ENCODE data around the gene CDC20.

Gene CDC20

DNA sequence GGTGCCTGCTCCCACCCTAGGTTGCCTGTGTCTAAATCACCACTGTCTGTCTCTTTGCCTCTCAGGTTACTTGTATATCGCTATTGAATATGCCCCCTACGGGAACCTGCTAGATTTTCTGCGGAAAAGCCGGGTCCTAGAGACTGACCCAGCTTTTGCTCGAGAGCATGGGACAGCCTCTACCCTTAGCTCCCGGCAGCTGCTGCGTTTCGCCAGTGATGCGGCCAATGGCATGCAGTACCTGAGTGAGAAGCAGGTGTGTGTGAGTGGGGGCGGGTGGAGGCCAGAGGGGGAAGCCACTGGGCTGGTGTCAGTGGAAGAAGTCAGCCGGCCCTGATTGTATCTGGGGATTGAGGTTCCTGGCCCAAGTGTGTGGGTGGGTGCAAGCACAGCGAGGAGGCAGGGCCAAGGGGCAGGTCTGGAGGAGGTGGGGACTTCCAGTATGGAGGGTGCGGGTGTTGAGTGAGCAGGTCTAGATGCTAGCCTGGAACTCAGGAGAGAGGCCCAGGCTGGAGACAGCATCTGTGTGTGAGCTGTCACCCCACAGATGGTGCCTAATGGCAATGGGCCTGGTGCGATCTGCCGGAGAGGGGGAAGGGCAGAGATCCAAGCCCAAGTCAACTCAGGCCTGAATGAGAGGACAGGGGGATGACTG lies 40.8 kb upstream of the CDC20 start:
- Histone ChIP-seq H3K27me3 (ENCODE audit: low read depth, low read length) (no peaks in the 10 kb centered on the region), H3K4me1 (ENCODE audit: control insufficient read depth in 1 of 2, insufficient read depth in 2 of 2, low read length in 2 of 2) (no peaks in the 10 kb centered on the region), H3K9me3 (ENCODE audit: control insufficient read depth in 1 of 2, low read length in 2 of 2) (no peaks in the 10 kb centered on the region), H3K36me3 (ENCODE audit: control insufficient read depth in 1 of 2, insufficient read depth in 2 of 2, low read length in 2 of 2) (no peaks in the 10 kb centered on the region), H3K27ac (ENCODE audit: low read length) (no peak overlapping the region), H3K4me3 (ENCODE audit: low read depth in 1 of 2, low read length in 2 of 2) (no peak overlapping the region)

DNA sequence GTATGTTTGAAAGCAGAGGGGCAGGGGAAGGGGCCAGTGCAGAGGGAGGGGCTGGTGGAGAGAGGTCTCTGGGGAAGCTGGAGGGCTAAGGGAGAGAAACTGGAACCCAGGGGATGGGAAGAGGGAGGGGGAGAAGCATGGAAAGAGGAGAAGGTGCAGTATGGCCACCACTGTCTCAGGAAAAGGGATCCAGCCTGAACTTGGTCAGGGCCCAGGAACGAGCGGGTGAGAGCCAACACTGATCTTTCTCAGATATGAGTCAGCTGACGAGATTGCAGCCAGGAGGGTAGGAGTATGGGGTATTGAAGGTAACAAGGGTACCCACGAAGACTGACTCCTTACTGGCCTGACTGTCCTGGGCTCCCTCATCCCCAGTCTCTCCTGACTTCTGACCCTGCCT lies 40.0 kb upstream of the CDC20 start:
- no peaks in the 10 kb centered on the region for H3K9me3 ChIP-seq (ENCODE audit: control insufficient read depth in 1 of 2, low read length in 2 of 2)
- H3K36me3 ChIP-seq (ENCODE audit: control insufficient read depth in 1 of 2, insufficient read depth in 2 of 2, low read length in 2 of 2): no peaks in the 10 kb centered on the region
- no peaks in the 10 kb centered on the region for H3K4me1 ChIP-seq (ENCODE audit: control insufficient read depth in 1 of 2, insufficient read depth in 2 of 2, low read length in 2 of 2)
- H3K4me3 ChIP-seq (ENCODE audit: low read depth in 1 of 2, low read length in 2 of 2): no peak overlapping the region
- no peak overlapping the region for H3K27ac ChIP-seq (ENCODE audit: low read length)
- H3K27me3 ChIP-seq (ENCODE audit: low read depth, low read length): no peaks in the 10 kb centered on the region

DNA sequence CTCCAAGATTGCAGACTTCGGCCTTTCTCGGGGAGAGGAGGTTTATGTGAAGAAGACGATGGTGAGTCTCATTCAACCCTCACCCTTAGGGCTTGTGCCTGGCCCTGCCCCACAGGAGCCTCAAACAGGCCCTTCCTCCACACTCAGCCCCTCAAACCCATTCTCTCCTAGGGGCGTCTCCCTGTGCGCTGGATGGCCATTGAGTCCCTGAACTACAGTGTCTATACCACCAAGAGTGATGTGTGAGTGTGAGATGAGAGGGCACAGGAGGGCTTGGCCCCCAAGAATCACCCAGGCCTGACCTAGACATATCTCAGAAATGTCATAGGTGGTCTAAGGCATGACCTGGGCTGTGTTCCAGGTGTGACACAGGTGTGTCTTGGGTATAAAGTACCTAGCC lies 39.5 kb upstream of the CDC20 start:
- Histone ChIP-seq H3K36me3 (ENCODE audit: control insufficient read depth in 1 of 2, insufficient read depth in 2 of 2, low read length in 2 of 2) (no peaks in the 10 kb centered on the region), H3K4me1 (ENCODE audit: control insufficient read depth in 1 of 2, insufficient read depth in 2 of 2, low read length in 2 of 2) (no peaks in the 10 kb centered on the region), H3K27me3 (ENCODE audit: low read depth, low read length) (no peaks in the 10 kb centered on the region), H3K4me3 (ENCODE audit: low read depth in 1 of 2, low read length in 2 of 2) (no peak overlapping the region), H3K9me3 (ENCODE audit: control insufficient read depth in 1 of 2, low read length in 2 of 2) (no peaks in the 10 kb centered on the region), H3K27ac (ENCODE audit: low read length) (no peak overlapping the region)

DNA sequence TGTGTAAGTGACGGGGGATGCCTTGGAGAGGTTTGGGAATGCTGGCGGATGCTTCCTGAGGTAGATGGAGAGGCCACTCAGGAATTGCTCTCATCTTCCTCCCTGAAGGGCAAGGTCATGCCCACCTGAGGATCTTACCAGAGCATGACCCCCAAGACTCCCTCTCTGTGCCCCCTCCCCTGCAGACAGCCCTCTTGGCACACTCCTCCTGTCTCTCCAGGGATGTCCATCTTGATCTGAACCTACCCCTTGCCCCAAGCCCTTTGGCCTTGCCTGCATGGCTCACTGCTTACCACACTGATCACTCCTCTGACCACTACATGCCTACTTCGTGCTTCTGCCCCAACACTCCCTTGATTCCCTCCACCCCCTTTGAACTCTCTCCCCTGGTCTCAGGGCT lies 39.0 kb upstream of the CDC20 start:
- Histone ChIP-seq H3K27me3 (ENCODE audit: low read depth, low read length) (no peaks in the 10 kb centered on the region), H3K4me1 (ENCODE audit: control insufficient read depth in 1 of 2, insufficient read depth in 2 of 2, low read length in 2 of 2) (no peaks in the 10 kb centered on the region), H3K9me3 (ENCODE audit: control insufficient read depth in 1 of 2, low read length in 2 of 2) (no peaks in the 10 kb centered on the region), H3K4me3 (ENCODE audit: low read depth in 1 of 2, low read length in 2 of 2) (no peak overlapping the region), H3K27ac (ENCODE audit: low read length) (no peak overlapping the region), H3K36me3 (ENCODE audit: control insufficient read depth in 1 of 2, insufficient read depth in 2 of 2, low read length in 2 of 2) (no peaks in the 10 kb centered on the region)

DNA sequence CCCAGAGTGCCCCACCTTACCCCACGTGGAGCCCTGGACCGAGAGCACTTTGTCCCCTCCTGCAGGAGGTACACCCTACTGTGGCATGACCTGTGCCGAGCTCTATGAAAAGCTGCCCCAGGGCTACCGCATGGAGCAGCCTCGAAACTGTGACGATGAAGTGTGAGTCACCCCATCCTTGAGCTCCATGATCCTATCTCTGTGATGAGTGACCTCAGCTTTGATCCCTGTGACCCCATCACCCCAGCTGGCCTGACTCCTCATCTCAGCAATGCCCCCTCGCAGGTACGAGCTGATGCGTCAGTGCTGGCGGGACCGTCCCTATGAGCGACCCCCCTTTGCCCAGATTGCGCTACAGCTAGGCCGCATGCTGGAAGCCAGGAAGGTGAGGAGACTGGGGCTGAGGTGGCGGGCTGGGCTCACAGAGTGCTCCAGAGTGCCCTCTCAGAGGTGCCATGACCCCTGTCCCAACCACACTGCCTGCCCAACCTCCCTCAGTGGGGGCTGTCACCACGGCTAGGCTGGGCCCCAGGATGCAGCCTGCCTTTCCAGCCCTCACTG lies 37.4 kb upstream of the CDC20 start:
- Histone ChIP-seq H3K27ac (ENCODE audit: low read length) (no peak overlapping the region), H3K9me3 (ENCODE audit: control insufficient read depth in 1 of 2, low read length in 2 of 2) (peaks cover 0 to 4% of the 10 kb centered on the region in 2 donors), H3K36me3 (ENCODE audit: control insufficient read depth in 1 of 2, insufficient read depth in 2 of 2, low read length in 2 of 2) (no peaks in the 10 kb centered on the region), H3K4me1 (ENCODE audit: control insufficient read depth in 1 of 2, insufficient read depth in 2 of 2, low read length in 2 of 2) (no peaks in the 10 kb centered on the region), H3K27me3 (ENCODE audit: low read depth, low read length) (no peaks in the 10 kb centered on the region), H3K4me3 (ENCODE audit: low read depth in 1 of 2, low read length in 2 of 2) (no peak overlapping the region)

DNA sequence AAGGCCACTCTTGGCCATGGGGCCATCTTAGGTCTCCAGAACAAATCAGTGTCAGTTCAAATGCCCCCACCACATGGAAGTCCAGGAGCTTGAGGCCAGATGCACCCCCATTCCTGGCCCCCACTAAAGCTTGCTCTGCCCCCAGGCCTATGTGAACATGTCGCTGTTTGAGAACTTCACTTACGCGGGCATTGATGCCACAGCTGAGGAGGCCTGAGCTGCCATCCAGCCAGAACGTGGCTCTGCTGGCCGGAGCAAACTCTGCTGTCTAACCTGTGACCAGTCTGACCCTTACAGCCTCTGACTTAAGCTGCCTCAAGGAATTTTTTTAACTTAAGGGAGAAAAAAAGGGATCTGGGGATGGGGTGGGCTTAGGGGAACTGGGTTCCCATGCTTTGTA lies 36.3 kb upstream of the CDC20 start:
- no peaks in the 10 kb centered on the region for H3K4me1 ChIP-seq (ENCODE audit: control insufficient read depth in 1 of 2, insufficient read depth in 2 of 2, low read length in 2 of 2)
- peaks cover 0 to 4% of the 10 kb centered on the region in 2 donors for H3K9me3 ChIP-seq (ENCODE audit: control insufficient read depth in 1 of 2, low read length in 2 of 2)
- H3K4me3 ChIP-seq (ENCODE audit: low read depth in 1 of 2, low read length in 2 of 2): no peak overlapping the region
- no peaks in the 10 kb centered on the region for H3K27me3 ChIP-seq (ENCODE audit: low read depth, low read length)
- no peaks in the 10 kb centered on the region for H3K36me3 ChIP-seq (ENCODE audit: control insufficient read depth in 1 of 2, insufficient read depth in 2 of 2, low read length in 2 of 2)
- H3K27ac ChIP-seq (ENCODE audit: low read length): no peak overlapping the region

DNA sequence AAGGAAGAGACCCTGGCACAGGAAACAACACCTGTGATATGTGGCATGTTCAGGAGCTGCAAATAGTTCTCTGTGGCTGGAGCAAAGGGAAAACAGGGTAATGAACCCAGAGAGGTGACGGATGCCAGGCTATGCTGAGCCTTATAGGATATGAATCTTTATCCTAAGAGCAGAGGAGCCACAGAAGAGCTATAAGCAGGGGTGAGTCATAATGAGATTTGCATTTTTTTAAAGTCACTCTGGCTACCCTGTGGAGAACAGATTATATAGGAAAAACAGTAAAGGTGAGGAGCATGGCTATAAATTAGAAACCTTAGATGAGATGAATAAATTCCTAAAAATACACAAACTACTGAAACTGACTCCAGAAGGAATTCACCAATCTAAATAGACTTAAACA lies 34.0 kb upstream of the CDC20 start:
- Histone ChIP-seq H3K27me3 (ENCODE audit: low read depth, low read length) (no peaks in the 10 kb centered on the region), H3K4me3 (ENCODE audit: low read depth in 1 of 2, low read length in 2 of 2) (no peak overlapping the region), H3K9me3 (ENCODE audit: control insufficient read depth in 1 of 2, low read length in 2 of 2) (peaks cover 3 to 4% of the 10 kb centered on the region in 2 donors), H3K36me3 (ENCODE audit: control insufficient read depth in 1 of 2, insufficient read depth in 2 of 2, low read length in 2 of 2) (no peaks in the 10 kb centered on the region), H3K4me1 (ENCODE audit: control insufficient read depth in 1 of 2, insufficient read depth in 2 of 2, low read length in 2 of 2) (peaks cover 0 to under 1% of the 10 kb centered on the region in 2 donors), H3K27ac (ENCODE audit: low read length) (no peak overlapping the region)

DNA sequence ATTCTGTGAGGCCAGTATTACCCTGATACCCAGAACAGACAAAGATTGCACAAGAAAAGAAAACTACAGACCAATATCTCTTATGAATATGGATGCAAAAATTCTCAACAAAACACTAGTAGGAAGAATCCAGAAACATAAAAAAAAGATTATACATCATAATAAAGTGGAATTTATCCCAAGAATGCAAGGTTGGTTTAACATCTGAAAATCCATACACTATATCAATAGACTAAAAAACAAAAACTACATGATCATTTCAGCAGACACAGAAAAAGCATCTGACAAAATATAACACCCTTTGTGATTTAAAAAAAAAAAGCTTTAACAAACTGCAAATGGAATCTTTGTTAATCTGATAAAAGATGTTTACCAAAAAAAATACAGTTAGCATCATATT lies 33.4 kb upstream of the CDC20 start:
- Histone ChIP-seq H3K36me3 (ENCODE audit: control insufficient read depth in 1 of 2, insufficient read depth in 2 of 2, low read length in 2 of 2) (no peaks in the 10 kb centered on the region), H3K27ac (ENCODE audit: low read length) (no peak overlapping the region), H3K4me1 (ENCODE audit: control insufficient read depth in 1 of 2, insufficient read depth in 2 of 2, low read length in 2 of 2) (peaks cover 0 to 7% of the 10 kb centered on the region in 2 donors), H3K9me3 (ENCODE audit: control insufficient read depth in 1 of 2, low read length in 2 of 2) (peaks cover 3 to 4% of the 10 kb centered on the region in 2 donors), H3K27me3 (ENCODE audit: low read depth, low read length) (no peaks in the 10 kb centered on the region), H3K4me3 (ENCODE audit: low read depth in 1 of 2, low read length in 2 of 2) (no peak overlapping the region)

DNA sequence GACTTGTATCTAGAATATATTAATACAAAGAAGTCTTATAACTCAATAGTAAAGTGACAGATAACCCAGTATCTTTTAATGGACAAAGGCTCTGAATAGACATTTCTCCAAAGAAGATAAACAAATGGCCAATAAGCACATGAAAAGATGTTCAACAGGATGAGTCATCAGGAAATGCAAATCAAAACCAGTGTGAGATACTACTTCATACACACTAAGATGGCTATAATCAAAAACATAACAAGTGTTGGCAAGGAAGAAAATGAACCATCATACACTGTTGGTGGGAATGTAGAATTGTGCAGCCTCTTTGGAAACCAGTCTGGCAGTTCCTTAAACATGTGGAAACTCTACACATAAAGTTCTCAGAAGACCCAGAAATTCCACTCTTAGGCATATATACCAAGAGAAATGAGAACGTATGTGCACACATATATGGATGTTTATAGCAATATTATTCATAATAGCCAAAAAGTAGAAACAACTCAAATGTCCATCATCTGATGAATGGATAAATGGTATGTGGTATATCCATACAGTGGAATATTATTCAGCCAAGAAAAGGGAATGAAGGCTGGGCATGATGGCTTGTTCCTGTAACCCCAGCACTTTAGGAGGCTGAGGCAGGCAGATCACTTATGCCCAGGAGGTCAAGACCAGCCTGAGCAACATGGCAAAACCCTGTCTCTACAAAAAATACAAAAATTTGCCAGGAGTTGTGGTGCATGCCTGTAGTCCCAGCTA lies 31.1 kb upstream of the CDC20 start:
- H3K27me3 ChIP-seq (ENCODE audit: low read depth, low read length): no peaks in the 10 kb centered on the region
- no peak overlapping the region for H3K27ac ChIP-seq (ENCODE audit: low read length)
- H3K9me3 ChIP-seq (ENCODE audit: control insufficient read depth in 1 of 2, low read length in 2 of 2): peaks cover 3 to 4% of the 10 kb centered on the region in 2 donors
- H3K4me1 ChIP-seq (ENCODE audit: control insufficient read depth in 1 of 2, insufficient read depth in 2 of 2, low read length in 2 of 2): peaks cover 0 to 10% of the 10 kb centered on the region in 2 donors
- H3K36me3 ChIP-seq (ENCODE audit: control insufficient read depth in 1 of 2, insufficient read depth in 2 of 2, low read length in 2 of 2): no peaks in the 10 kb centered on the region
- H3K4me3 ChIP-seq (ENCODE audit: low read depth in 1 of 2, low read length in 2 of 2): no peak overlapping the region

DNA sequence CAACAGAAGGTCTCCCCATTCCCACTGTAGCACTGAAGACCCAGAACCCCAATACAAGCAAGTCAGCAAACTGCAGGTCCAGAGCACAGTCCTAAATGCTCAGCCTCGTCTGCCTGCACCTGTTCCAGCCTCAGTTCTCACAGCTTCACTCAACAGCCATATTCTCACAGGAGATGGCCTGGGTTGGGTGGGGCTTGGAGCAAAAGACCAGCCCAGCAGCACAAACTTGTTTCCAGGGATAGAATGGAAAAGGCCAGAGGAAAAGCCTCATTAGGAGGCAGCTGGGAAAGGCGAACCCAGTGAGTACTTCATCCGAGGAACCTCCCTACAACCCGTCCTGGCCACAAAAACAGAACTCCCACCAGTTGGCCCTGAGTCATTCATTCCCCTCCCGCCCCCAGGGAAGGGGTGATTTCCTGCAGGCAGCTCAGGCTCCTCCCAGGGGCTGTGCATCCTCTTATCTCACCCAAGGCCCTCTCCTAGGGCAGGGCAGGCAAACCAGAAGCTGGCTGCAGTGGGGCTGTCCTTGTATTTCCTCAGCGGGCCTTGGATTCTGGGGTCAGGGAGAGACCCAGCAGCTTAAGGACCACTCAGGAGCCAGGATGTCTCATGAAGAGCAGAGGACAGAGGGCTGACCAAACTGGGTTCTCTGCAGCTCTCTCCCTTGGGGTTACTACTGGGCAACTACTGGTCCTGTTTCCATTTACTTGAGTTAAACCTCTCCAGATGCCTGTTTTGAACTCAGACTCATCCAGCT lies 28.6 kb upstream of the CDC20 start:
- H3K9me3 ChIP-seq (ENCODE audit: control insufficient read depth in 1 of 2, low read length in 2 of 2): peaks cover 3 to 4% of the 10 kb centered on the region in 2 donors
- peaks cover 0 to 10% of the 10 kb centered on the region in 2 donors for H3K4me1 ChIP-seq (ENCODE audit: control insufficient read depth in 1 of 2, insufficient read depth in 2 of 2, low read length in 2 of 2)
- H3K4me3 ChIP-seq (ENCODE audit: low read depth in 1 of 2, low read length in 2 of 2): no peak overlapping the region
- peak overlapping the region; percentile 34 for H3K27ac ChIP-seq (ENCODE audit: low read length)
- no peaks in the 10 kb centered on the region for H3K36me3 ChIP-seq (ENCODE audit: control insufficient read depth in 1 of 2, insufficient read depth in 2 of 2, low read length in 2 of 2)
- H3K27me3 ChIP-seq (ENCODE audit: low read depth, low read length): no peaks in the 10 kb centered on the region

DNA sequence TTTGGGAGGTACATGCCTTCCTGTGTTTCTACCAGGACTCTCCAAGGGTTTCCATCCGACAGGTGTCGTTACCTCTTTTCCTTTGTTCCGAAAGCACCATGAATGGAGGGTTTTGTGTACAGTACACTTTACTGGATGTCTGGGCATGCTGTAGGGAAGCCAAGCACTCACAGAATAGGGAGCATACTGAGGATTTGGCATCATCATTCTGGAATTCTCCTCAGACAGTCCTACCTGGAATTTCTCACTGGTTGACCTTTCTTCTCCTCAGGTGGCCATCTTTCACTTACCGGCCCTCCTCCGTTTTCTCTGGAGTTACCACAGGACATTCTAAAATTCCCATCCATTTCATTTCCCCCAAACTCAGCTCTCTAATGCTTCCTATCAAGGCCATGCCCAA lies 27.1 kb upstream of the CDC20 start:
- Histone ChIP-seq H3K36me3 (ENCODE audit: control insufficient read depth in 1 of 2, insufficient read depth in 2 of 2, low read length in 2 of 2) (no peaks in the 10 kb centered on the region), H3K4me3 (ENCODE audit: low read depth in 1 of 2, low read length in 2 of 2) (no peak overlapping the region), H3K27ac (ENCODE audit: low read length) (no peak overlapping the region), H3K9me3 (ENCODE audit: control insufficient read depth in 1 of 2, low read length in 2 of 2) (peaks cover 0 to 3% of the 10 kb centered on the region in 2 donors), H3K27me3 (ENCODE audit: low read depth, low read length) (no peaks in the 10 kb centered on the region), H3K4me1 (ENCODE audit: control insufficient read depth in 1 of 2, insufficient read depth in 2 of 2, low read length in 2 of 2) (peaks cover 0 to 10% of the 10 kb centered on the region in 2 donors)
